Measurements from ENCODE around the gene RNF182. TPM values are rescaled to one million over a fixed set of nuclear protein-coding genes. Genes with fewer than 3 reads are reported as not detected.

RNF182 gene
- total RNA-seq, 1 donor from 2014 or later = 4.2 TPM

DNA sequence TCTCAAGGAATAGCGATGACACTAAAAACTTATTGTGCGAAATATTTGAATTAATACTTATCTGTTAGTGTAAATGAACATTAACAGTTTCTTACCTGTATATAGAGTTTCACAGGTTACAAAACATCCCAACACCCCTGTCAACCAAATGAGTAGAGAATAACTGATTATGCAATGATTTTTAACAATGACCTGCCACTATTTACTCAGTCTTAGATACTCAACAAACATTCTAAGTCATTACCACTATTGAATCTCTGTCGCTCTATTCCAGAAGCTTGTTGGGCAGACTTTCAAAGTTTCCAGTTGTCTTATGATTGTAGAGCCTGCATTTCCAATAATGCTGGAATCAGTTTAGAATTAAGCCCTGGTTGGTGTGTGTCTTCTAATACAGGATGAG is 85.5 kb downstream of the RNF182 start:
- Mint-ChIP-seq H3K4me3 (no peak overlapping the region), H3K4me1 (peaks cover 5% of the 10 kb centered on the region), H3K9me3 (peaks cover 9% of the 10 kb centered on the region), H3K27ac (no peak overlapping the region), H3K36me3 (no peaks in the 10 kb centered on the region), H3K27me3 (ENCODE audit: low read depth) (peaks cover 12% of the 10 kb centered on the region)
- TF ChIP-seq, protein P1, sequence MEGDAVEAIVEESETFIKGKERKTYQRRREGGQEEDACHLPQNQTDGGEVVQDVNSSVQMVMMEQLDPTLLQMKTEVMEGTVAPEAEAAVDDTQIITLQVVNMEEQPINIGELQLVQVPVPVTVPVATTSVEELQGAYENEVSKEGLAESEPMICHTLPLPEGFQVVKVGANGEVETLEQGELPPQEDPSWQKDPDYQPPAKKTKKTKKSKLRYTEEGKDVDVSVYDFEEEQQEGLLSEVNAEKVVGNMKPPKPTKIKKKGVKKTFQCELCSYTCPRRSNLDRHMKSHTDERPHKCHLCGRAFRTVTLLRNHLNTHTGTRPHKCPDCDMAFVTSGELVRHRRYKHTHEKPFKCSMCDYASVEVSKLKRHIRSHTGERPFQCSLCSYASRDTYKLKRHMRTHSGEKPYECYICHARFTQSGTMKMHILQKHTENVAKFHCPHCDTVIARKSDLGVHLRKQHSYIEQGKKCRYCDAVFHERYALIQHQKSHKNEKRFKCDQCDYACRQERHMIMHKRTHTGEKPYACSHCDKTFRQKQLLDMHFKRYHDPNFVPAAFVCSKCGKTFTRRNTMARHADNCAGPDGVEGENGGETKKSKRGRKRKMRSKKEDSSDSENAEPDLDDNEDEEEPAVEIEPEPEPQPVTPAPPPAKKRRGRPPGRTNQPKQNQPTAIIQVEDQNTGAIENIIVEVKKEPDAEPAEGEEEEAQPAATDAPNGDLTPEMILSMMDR (IDR thresholded peaks at IDR 0.05; ENCODE audit: unreplicated experiment) = no peak
- no peak for DNase-seq (ENCODE audit: low spot score in 2 of 2, unreplicated experiment in 2 of 2)

DNA sequence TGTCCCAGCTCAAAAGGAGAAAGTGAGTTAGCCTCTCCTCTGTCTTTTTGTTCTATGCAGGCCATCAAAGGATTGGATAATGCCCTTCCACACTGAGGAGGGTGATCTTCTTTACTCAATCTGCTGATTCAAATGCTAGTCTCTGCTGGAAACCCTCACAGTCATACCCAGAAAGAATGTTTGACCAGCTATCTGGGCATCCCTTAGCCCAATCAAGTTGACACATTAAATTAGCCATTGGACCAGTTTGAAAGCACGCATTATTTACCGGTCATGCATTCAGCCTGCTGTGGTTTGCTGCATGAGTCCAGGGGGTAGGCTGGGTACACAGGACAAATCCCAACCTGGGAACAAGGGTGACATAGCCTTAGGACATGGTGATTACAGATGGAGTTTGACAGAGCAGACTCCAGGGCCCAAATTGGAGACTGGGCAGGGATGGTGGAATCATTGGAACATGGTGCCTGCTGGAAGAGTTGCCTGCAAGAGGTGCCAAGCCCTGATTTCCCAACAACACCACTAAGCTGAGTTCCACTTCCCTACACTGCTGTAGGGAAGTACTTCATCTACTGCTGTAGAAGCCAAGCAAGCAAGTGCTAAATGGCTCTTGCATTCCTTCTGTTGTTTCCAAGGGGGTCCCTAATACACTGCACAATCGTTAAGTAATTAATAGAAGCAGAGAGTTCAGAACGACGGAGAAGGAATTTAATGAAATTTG is 87.7 kb downstream of the RNF182 start:
- no peak for DNase-seq (ENCODE audit: low spot score in 2 of 2, unreplicated experiment in 2 of 2)

DNA sequence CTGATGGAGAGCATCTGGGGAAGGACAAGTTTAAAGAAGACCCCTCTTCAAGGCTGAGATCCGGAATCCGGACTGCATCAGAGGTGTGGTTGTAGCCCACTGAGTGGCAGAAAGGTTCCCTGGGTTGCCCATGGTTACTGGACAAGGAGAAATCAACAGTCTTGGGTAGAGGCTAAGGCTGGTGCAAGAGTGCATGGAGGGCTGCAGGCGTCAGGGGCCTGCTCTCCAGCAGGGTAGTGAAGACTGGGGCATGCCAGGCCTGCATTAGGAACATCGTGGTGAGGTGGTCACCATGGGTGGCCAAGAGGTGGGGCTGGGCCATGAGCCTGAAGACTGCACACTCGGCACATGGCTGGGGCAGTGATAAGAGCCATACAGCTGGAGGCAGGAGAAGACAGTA is 91.2 kb downstream of the RNF182 start:
- DNase-seq (ENCODE audit: low spot score in 2 of 2, unreplicated experiment in 2 of 2) = no peak
- peaks cover 13% of the 10 kb centered on the region for H3K4me1 Mint-ChIP-seq
- no peak overlapping the region for H3K4me3 Mint-ChIP-seq
- H3K9me3 Mint-ChIP-seq = peaks cover 16% of the 10 kb centered on the region
- H3K36me3 Mint-ChIP-seq = no peaks in the 10 kb centered on the region
- no peak overlapping the region for H3K27ac Mint-ChIP-seq
- H3K27me3 Mint-ChIP-seq (ENCODE audit: low read depth) = peaks cover 11% of the 10 kb centered on the region
- TF ChIP-seq, protein P1 (IDR thresholded peaks at IDR 0.05; ENCODE audit: unreplicated experiment) = no peak

More for the DNA sequence above, 87.7 kb downstream of the RNF182 start:
- TF ChIP-seq, protein P1 (IDR thresholded peaks at IDR 0.05; ENCODE audit: unreplicated experiment) = no peak
- Mint-ChIP-seq H3K27ac (no peak overlapping the region), H3K36me3 (no peaks in the 10 kb centered on the region), H3K9me3 (peaks cover 9% of the 10 kb centered on the region), H3K4me1 (peaks cover 10% of the 10 kb centered on the region), H3K27me3 (ENCODE audit: low read depth) (peaks cover 15% of the 10 kb centered on the region), H3K4me3 (no peak overlapping the region)

DNA sequence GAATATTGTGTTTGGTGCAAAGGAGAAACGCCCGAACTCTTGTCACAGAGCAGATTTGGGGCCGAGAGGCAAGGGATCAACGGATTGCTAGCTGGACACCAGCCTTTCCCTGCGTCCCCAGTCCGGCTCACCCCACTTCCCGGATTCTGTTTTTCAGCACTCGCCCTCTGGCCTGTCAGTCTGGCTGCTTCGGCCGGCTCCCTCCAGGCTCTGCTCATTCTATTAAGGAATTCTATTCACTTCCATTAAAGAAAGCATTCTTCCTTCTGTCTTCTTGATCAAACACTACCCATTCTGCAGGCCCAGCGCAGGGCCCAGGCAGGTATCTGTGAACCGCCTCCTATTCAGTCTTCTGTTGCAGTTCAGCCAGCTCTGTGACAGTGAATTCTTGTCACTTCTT is 91.7 kb downstream of the RNF182 start:
- peaks cover 13% of the 10 kb centered on the region for H3K4me1 Mint-ChIP-seq

DNA sequence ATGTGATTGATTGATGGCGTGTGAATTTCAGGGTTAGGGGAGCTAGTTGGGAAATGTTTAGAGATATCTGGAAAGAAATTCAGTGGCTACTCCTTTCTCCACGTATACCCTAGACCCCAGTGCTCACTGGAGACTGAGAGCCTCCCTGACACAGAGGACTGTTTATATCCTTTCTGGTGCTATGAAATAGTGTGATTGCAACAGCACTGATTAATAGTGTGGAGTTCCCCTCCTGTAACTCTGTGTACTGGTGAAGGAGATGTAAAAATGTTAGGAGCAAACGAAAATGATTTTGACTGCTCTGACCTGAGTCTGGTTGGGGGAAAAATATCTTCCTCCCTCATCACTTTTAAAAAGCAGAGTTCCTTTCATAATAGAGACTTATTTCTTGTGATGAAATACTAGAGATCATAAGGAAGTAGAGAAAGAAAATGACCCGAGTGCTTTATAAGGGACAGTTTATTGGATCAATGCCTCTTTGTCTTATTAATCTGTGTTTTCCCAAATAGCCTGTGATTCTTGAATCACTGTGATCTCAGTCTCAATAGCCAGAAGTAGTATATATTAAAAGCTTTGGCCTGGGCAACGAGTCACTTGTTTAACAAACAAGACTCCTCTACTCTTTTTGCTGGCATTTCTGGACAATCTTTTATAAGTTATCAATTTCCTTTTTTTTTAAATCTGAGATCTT is 92.3 kb downstream of the RNF182 start:
- H3K36me3 Mint-ChIP-seq = no peaks in the 10 kb centered on the region
- H3K9me3 Mint-ChIP-seq = peaks cover 11% of the 10 kb centered on the region
- H3K4me1 Mint-ChIP-seq = peaks cover 13% of the 10 kb centered on the region
- TF ChIP-seq, protein P1 (IDR thresholded peaks at IDR 0.05; ENCODE audit: unreplicated experiment) = no peak
- H3K4me3 Mint-ChIP-seq = peak overlapping the region; percentile 13
- peak overlapping the region; percentile 2 for H3K27ac Mint-ChIP-seq
- DNase-seq (ENCODE audit: low spot score in 2 of 2, unreplicated experiment in 2 of 2) = no peak
- H3K27me3 Mint-ChIP-seq (ENCODE audit: low read depth) = peaks cover 11% of the 10 kb centered on the region

More for the DNA sequence above, 91.7 kb downstream of the RNF182 start:
- Mint-ChIP-seq H3K27ac (peak overlapping the region; percentile 7), H3K36me3 (no peaks in the 10 kb centered on the region), H3K4me3 (no peak overlapping the region), H3K9me3 (peaks cover 16% of the 10 kb centered on the region), H3K27me3 (ENCODE audit: low read depth) (peaks cover 11% of the 10 kb centered on the region)
- DNase-seq (ENCODE audit: low spot score in 2 of 2, unreplicated experiment in 2 of 2) = no peak
- TF ChIP-seq, protein P1 (IDR thresholded peaks at IDR 0.05; ENCODE audit: unreplicated experiment) = no peak
